Endothelial cell of umbilical vein (primary cell): ENCODE measurements around the gene STYXL1.

Experiments used
- EZH2 ChIP-seq: IDR thresholded peaks from 2 replicates; pipeline ENCODE4 v1.6.1; 2012; ENCODE audit warnings: borderline replicate concordance, low read depth, mild to moderate bottlenecking, moderate library complexity, low read length, inconsistent platforms; ENCODE audit not compliant: severe bottlenecking
- GATA2 ChIP-seq: IDR thresholded peaks from 2 replicates; pipeline ENCODE4 v1.7.0; 2011; ENCODE audit warnings: low read depth, mild to moderate bottlenecking, moderate library complexity, mixed read lengths, low read length; ENCODE audit not compliant: insufficient read length, insufficient read depth
- JUN ChIP-seq: IDR thresholded peaks from 2 replicates; pipeline ENCODE4 v1.6.1; 2011; ENCODE audit warnings: borderline replicate concordance, low read depth; ENCODE audit not compliant: insufficient read length, insufficient read depth
- MYC ChIP-seq: IDR thresholded peaks from one replicate; pipeline ENCODE4 v1.6.1; 2011; ENCODE audit warnings: mild to moderate bottlenecking, low read depth, low read length
- POLR2A ChIP-seq: IDR thresholded peaks from 2 replicates; pipeline ENCODE4 v1.6.1; 2012; ENCODE audit warnings: low read depth, mild to moderate bottlenecking, control low read depth, low read length
- POLR2AphosphoS5 ChIP-seq: IDR thresholded peaks from 2 replicates; pipeline ENCODE4 v1.6.1; 2012; ENCODE audit warnings: low read depth, mild to moderate bottlenecking, control low read depth, low read length, moderate library complexity; ENCODE audit not compliant: insufficient read depth
- TF ChIP-seq, protein P1 (sequence below), 2 donors: IDR thresholded peaks; 1 replicate in 1 of 2; 2 replicates in 1 of 2; pipeline ENCODE4 v1.5.1; 2011; ENCODE audit warnings: low read length in 2 of 2, mild to moderate bottlenecking in 2 of 2, moderate library complexity in 2 of 2, control low read depth in 1 of 2, inconsistent platforms in 1 of 2, low read depth in 1 of 2; ENCODE audit not compliant: insufficient read depth in 1 of 2; ENCODE audit errors: extremely low read depth in 1 of 2

DNA sequence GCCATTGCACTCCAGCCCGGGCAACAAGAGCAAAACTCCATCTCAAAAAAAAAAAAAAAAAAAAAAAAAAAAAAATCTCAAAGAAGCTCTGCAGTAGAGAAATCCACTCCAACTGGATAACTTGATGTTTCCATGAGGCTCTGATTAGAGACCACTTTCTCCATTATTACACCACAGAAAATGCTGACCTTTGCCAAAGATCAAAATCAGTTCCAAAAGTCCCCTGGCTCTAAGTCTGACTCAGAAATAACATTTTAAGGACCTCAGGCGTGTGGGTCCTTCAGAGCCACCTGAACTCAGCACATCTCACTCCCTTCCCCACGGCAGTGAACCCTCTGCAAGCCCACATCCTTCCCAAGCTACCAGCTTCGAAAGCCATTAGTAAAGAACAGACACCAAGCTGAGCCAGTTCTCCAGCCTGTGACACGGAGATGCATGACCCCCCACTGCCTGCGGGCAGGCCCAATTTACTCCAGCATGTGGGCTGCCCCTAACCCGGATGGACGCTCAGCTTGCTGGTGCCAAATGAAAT is 39.6 kb downstream of the STYXL1 start:
- TF ChIP-seq GATA2 (no peak), POLR2A (no peak), EZH2 (no peak), MYC (no peak), POLR2AphosphoS5 (no peak), JUN (no peak)
- TF ChIP-seq, protein P1, sequence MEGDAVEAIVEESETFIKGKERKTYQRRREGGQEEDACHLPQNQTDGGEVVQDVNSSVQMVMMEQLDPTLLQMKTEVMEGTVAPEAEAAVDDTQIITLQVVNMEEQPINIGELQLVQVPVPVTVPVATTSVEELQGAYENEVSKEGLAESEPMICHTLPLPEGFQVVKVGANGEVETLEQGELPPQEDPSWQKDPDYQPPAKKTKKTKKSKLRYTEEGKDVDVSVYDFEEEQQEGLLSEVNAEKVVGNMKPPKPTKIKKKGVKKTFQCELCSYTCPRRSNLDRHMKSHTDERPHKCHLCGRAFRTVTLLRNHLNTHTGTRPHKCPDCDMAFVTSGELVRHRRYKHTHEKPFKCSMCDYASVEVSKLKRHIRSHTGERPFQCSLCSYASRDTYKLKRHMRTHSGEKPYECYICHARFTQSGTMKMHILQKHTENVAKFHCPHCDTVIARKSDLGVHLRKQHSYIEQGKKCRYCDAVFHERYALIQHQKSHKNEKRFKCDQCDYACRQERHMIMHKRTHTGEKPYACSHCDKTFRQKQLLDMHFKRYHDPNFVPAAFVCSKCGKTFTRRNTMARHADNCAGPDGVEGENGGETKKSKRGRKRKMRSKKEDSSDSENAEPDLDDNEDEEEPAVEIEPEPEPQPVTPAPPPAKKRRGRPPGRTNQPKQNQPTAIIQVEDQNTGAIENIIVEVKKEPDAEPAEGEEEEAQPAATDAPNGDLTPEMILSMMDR (IDR thresholded peaks at IDR 0.05; ENCODE audit: extremely low read depth in 1 of 2, insufficient read depth in 1 of 2, low read depth in 1 of 2, low read length in 2 of 2), result no peak
